ENCODE results near the gene KIF4A. TPM values are rescaled to one million over a fixed set of nuclear protein-coding genes. Genes with fewer than 3 reads are reported as not detected.

Gene KIF4A
- total RNA-seq, 6 experiments from 2014 or later: 10.7 to 30.2 (median 25.8) TPM

DNA sequence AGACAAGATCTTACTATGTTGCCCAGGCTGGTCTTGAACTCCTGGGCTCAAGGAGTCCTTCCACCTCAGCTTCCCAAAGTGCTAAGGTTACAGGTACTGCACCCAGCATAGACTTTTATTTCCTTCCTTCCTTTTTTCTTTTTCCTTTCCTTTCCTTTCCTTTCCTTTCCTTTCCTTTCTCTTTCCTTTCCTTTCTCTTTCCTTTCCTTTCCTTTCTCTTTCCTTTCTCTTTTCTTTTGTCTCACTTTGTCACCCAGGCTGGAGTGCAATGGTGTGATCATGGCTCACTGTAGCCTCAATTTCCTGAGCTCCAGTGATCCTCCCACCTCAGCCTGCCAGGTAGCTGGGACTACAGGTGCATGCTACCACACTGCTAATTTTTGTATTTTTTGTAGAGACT, 174.1 kb downstream of the KIF4A start:
- Mint-ChIP-seq H3K9me3 (no peaks in the 10 kb centered on the region), H3K4me3 (no peak overlapping the region), H3K4me1 (ENCODE audit: low read depth) (no peaks in the 10 kb centered on the region), H3K27ac (no peak overlapping the region), H3K36me3 (ENCODE audit: low read depth) (peaks cover 6% of the 10 kb centered on the region), H3K27me3 (ENCODE audit: insufficient read depth) (no peaks in the 10 kb centered on the region; the same call in 1 of the 2 replicates)
- DNase-seq: no peak
- TF ChIP-seq, protein P1, sequence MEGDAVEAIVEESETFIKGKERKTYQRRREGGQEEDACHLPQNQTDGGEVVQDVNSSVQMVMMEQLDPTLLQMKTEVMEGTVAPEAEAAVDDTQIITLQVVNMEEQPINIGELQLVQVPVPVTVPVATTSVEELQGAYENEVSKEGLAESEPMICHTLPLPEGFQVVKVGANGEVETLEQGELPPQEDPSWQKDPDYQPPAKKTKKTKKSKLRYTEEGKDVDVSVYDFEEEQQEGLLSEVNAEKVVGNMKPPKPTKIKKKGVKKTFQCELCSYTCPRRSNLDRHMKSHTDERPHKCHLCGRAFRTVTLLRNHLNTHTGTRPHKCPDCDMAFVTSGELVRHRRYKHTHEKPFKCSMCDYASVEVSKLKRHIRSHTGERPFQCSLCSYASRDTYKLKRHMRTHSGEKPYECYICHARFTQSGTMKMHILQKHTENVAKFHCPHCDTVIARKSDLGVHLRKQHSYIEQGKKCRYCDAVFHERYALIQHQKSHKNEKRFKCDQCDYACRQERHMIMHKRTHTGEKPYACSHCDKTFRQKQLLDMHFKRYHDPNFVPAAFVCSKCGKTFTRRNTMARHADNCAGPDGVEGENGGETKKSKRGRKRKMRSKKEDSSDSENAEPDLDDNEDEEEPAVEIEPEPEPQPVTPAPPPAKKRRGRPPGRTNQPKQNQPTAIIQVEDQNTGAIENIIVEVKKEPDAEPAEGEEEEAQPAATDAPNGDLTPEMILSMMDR (IDR thresholded peaks at IDR 0.05): no peak

DNA sequence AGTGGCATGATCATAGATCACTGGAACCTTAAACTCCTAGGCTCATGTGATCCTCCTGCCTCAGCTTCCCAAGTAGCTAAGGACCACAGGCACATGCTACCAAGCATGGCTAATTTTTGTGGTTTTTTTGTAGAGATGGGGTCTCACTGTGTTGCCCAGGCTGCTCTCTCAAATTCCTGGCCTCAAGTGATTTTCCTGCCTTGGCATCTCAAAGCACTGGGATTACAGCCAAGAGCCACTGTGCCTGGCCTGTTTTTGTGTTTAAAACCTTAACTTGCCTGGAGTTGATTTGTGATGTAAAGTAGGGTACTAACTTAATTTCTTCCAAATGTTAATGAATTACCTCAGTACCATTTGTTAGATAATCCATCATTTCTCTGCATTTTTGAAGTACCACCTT, 177.1 kb downstream of the KIF4A start:
- Mint-ChIP-seq H3K27me3 (ENCODE audit: insufficient read depth) (no peaks in the 10 kb centered on the region), H3K9me3 (no peaks in the 10 kb centered on the region), H3K4me1 (ENCODE audit: low read depth) (peaks cover 5% of the 10 kb centered on the region; the same call in 1 of the 2 replicates), H3K27ac (no peak overlapping the region), H3K36me3 (ENCODE audit: low read depth) (no peaks in the 10 kb centered on the region), H3K4me3 (no peak overlapping the region)
- no peak for DNase-seq
- TF ChIP-seq, protein P1 (IDR thresholded peaks at IDR 0.05): no peak

DNA sequence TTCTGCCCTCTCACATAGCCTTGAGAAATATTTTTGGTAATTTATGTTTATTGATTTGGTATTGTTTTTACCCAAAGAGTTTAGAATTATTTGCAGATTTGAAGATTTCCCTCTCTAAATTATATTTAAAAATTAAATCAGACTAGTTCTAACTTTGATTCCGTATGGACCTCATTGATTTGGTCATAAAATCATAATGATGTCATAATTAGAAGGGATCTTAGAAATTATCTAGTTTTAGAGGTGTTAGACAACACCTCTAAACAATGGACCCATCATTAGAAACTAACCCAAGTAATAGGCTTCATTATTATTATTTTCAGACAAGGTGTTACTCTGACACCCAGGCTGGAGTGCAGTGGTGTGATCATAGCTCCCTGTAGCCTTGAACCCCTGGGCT, 178.8 kb downstream of the KIF4A start:
- H3K4me1 Mint-ChIP-seq (ENCODE audit: low read depth): peaks cover 5% of the 10 kb centered on the region; the same call in 1 of the 2 replicates
- H3K9me3 Mint-ChIP-seq: no peaks in the 10 kb centered on the region
- H3K27me3 Mint-ChIP-seq (ENCODE audit: insufficient read depth): no peaks in the 10 kb centered on the region
- no peaks in the 10 kb centered on the region for H3K36me3 Mint-ChIP-seq (ENCODE audit: low read depth)
- no peak overlapping the region for H3K4me3 Mint-ChIP-seq
- TF ChIP-seq, protein P1 (IDR thresholded peaks at IDR 0.05): no peak
- H3K27ac Mint-ChIP-seq: no peak overlapping the region
- DNase-seq: no peak

Other genes with a start within 250 kb of the KIF4A start
- not detected for gene AWAT2, start 240.2 kb upstream of the KIF4A start, total RNA-seq (2021; fragmentation: NEBNext Ultra II Directional; extraction: Animal tissue kit (Norgen Biotek cat#: 25700))
- gene OTUD6A, start 227.6 kb upstream of the KIF4A start, total RNA-seq (2021; fragmentation: NEBNext Ultra II Directional; extraction: Animal tissue kit (Norgen Biotek cat#: 25700)): not detected
- gene IGBP1, start 156.7 kb upstream of the KIF4A start, total RNA-seq (2021; fragmentation: NEBNext Ultra II Directional; extraction: Animal tissue kit (Norgen Biotek cat#: 25700)): 10 to 100 TPM; 35.1 to 39.9 (median 37.4) TPM
- not detected for gene DGAT2L6, start 112.6 kb upstream of the KIF4A start, total RNA-seq (2021; fragmentation: NEBNext Ultra II Directional; extraction: Animal tissue kit (Norgen Biotek cat#: 25700))
- not detected for gene AWAT1, start 55.4 kb upstream of the KIF4A start, total RNA-seq (2021; fragmentation: NEBNext Ultra II Directional; extraction: Animal tissue kit (Norgen Biotek cat#: 25700))
- gene P2RY4, start 29.9 kb upstream of the KIF4A start, total RNA-seq (2021; fragmentation: NEBNext Ultra II Directional; extraction: Animal tissue kit (Norgen Biotek cat#: 25700)): not detected
- not detected for gene ARR3, start 21.8 kb upstream of the KIF4A start, total RNA-seq (2021; fragmentation: NEBNext Ultra II Directional; extraction: Animal tissue kit (Norgen Biotek cat#: 25700))
- not detected for gene RAB41, start 7.9 kb upstream of the KIF4A start, total RNA-seq (2021; fragmentation: NEBNext Ultra II Directional; extraction: Animal tissue kit (Norgen Biotek cat#: 25700))
- 10 to 100 TPM; 72.7 to 89.5 (median 87.1) TPM for gene PDZD11, start 177 bp upstream of the KIF4A start, total RNA-seq (2021; fragmentation: NEBNext Ultra II Directional; extraction: Animal tissue kit (Norgen Biotek cat#: 25700))
- gene GDPD2, start 133.2 kb downstream of the KIF4A start, total RNA-seq (2021; fragmentation: NEBNext Ultra II Directional; extraction: Animal tissue kit (Norgen Biotek cat#: 25700)): not detected
- gene DLG3, start 154.7 kb downstream of the KIF4A start, total RNA-seq (2021; fragmentation: NEBNext Ultra II Directional; extraction: Animal tissue kit (Norgen Biotek cat#: 25700)): 10 to 100 TPM in 2 of 6 experiments, 1 to 10 TPM in 4; 9.2 to 11.3 (median 9.8) TPM